Fibroblast of skin of left biceps (primary cell): Measurements from ENCODE around the gene SELENOW.
"Not testable (repeated sequence)": the region's sequence is repeated elsewhere in the genome, so short reads cannot be mapped to it uniquely, and the experiment has no call there.

ENCODE experiments used
- DNase-seq, 2 experiments: peaks; one replicate each; pipeline ENCODE4 v3.0.0-alpha.2; 2013; ENCODE audit warnings: low read depth in 2 of 2

The SELENOW gene

DNA sequence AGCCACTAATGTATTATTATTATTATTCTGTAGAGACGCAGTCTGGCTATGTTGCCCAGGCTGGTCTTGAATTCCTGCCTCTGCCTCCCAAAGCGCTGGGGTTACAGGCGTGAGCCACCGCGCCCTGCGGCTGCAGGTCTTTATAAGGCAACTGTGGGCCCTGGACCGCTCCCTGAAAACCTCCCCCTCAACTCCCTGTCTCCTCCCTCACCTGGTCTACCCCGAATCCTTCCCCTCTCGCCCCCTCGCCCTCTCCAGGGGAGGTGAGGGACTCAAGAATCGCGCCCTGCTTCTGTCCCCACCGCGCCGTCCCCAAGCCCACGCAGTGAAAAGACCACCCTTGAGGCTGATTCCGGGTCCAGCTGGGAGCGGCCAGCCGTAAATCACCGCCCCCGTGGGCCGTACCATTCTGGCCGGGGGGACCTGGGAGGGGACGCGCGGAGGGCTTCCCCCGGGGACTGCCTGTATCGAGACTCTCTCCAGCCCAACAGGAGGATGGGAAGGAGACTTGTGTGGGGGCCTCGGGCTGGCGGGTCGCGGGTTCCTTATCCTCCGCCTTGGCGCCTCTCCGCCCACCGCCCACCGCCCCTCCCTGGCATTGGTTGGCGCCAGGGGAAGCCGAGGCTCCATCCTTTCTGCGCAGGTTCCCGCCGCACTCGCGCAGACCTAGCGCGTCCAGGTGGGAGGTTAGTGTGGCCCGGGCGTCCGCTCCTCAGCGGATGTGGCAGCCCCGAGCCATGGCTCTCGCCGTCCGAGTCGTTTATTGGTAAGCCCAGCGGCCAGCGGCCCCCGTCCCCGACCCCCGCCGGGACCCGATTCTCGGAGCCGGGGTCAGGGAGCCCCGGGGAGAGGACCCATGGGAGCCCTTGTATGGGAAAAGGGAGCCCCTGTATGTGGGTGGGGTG is at the start of gene SELENOW:
Gene SELENOW, plus strand, starts transcription at position 655 of the 905 bp plus-strand sequence. Its CDS starts 83 bp downstream, at position 738.
- DNase-seq: peak; percentile 52 to 57

DNA sequence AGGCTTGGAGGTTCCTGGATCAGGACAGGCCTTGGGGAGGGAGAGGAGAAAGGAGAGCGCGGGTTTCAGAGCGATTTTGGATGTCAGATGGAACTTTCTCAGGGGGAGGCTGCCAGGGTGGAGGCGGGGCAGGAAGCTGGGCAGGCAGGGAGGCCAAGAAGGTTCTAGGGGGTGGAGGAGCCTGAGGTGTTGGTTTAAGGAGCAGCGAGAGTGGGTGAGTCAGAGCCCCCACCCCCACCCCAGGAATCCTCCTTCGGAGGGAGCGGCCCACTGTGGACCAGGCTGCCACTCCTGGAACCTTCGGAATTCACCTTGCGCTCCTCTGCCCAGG is 49.1 kb upstream of the SELENOW start:
- DNase-seq: peak in 1 of 2 experiments; percentile 45

DNA sequence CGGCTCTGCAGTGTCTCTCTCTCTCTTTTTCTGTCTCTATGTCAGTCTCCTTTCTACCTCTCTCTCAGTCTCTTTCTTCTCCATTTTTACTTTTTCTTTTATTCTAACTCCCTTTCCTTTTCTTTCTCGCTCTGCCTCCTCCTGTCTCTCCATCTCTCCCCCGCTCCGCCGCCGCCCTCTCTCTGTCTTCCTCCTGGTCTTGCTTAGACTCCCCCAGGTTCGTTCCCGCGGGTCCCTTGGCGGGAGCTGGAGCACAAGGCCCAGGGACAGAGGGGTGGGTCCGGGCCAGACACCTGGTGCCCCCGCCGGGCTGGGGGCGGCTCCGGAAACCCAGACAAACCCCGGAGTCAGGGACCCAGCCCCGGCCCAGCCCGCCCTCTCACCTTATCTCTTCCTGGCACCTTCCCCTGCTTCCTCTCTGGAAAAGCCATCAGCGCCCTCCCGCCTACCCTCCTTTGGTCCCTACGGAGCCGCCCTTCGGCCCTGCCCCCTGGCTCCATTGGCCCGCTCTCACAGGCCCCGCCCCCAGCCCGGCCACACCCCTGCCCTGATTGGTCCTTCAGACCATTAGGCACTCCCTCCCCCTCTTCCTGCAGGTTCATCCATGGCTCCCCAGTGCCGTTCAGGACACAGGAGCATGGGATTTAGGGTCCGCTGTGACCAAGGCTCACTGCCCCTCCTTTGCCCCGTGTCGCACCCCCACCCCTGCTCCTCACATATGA is 48.5 kb upstream of the SELENOW start:
- no peak for DNase-seq

DNA sequence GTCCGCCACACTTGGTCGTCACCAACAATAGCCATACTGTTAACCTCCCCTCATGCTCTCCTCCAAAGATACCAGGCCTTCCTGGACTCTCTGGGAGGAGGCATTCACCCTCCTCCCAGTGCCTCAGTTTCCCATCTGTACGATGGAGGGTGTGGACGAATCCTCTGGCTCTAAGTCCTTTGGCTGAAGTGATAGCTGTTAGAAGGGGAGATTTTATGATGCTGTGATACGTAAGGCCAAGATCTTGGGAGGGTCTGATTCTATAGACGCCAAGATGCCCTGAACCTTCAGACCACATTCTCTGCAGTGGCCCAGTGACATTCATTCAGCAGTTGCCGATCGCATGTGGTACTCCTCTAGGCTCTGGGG is 48.0 kb upstream of the SELENOW start:
- DNase-seq: no peak

DNA sequence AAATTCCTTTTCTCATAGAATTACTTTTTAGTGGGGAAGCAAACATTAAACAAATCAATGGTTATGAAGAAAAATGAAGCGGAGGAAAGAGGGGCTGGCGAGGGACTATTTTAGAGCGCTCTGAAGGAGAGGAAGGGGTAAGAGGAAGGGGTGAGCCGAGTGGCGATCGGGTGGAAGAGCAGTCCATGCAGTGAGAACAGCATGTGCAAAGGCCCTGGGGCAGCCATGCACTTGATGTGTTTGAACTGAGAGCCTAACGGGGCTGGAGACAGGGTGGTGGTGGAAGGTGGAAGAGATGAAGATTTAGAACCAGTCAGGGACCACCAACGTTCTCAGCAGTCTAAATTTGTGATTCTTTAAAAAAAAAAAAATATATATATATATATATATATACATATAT is 47.6 kb upstream of the SELENOW start:
- DNase-seq: no peak

GRCh38 chr19:47735131-47735530 is 43.4 kb upstream of the SELENOW start:
- no peak for DNase-seq

DNA sequence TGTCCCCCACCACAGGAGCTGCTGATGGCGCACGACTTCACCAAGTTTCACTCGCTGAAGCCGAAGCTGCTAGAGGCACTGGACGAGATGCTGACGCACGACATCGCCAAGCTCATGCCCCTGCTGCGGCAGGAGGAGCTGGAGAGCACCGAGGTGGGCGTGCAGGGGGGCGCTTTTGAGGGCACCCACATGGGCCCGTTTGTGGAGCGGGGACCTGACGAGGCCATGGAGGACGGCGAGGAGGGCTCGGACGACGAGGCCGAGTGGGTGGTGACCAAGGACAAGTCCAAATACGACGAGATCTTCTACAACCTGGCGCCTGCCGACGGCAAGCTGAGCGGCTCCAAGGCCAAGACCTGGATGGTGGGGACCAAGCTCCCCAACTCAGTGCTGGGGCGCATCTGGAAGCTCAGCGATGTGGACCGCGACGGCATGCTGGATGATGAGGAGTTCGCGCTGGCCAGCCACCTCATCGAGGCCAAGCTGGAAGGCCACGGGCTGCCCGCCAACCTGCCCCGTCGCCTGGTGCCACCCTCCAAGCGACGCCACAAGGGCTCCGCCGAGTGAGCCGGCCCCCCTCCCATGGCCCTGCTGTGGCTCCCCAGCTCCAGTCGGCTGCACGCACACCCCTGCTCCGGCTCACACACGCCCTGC is 37.5 kb upstream of the SELENOW start:
- no peak for DNase-seq

GRCh38 chr19:47741544-47742140 is 36.9 kb upstream of the SELENOW start:
- DNase-seq: no peak

DNA sequence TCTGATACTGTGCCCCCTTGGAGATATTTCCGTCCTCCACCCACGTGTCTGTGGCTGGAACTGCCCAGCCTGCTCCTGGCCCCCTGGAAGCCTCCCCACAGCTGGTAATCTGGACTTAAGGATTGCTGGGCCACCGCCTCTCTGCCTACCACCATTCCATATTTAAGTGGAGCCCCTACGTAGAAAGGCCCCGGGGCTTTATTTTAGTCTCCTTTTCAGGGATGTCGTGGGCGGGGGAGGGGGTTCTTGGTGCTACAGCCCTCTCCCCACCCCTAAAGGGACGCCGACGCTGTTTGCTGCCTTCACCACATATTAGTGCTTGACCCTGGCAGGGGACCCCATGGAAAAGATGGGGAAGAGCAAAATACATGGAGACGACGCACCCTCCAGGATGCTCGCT is 35.9 kb upstream of the SELENOW start:
- DNase-seq: no peak

DNA sequence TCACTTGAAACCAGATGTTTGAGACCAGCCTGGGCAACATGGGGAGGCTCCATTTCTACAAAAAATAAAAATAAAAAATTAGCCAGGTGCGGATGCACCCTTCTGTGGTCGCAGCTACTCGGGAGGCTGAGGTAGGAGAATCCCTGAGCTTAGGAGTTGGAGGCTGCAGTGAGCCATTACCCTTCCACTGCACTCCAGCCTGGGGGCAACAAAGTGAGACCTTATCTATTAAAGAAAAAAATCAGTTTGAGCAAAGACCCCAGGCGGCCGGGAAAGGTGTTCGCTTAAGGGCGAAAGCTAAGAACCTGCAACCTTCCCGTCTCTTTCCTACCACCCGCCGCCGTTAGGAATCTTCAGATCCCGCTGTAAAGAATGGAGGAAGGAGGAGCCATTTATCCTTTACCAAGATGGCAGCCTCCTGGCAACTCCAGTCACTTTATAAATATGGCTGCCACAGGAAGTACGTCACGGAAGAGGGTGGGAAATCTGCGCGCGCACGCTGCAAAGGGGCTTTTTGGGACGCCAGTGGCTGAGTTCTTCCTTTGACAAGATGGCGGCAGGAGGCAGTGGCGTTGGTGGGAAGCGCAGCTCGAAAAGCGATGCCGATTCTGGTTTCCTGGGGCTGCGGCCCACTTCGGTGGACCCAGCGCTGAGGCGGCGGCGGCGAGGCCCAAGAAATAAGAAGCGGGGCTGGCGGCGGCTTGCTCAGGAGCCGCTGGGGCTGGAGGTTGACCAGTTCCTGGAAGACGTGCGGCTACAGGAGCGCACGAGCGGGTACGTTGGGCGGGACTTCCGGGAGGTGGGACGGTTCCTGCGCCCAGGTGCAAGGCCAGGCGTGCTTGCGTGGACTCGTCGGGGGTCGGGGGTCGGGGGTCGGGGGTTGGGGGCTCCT is 33.2 kb upstream of the SELENOW start, which contains the start of gene NOP53:
Gene NOP53, plus strand, starts transcription at position 537 of the 892 bp plus-strand sequence. Its CDS starts 14 bp downstream, at position 551.
- DNase-seq: peak; percentile 91 to 93

- DNase-seq: not testable (repeated sequence)
These were observed 32.4 kb upstream of the SELENOW start for GRCh38 chr19:47746129-47746528.

DNA sequence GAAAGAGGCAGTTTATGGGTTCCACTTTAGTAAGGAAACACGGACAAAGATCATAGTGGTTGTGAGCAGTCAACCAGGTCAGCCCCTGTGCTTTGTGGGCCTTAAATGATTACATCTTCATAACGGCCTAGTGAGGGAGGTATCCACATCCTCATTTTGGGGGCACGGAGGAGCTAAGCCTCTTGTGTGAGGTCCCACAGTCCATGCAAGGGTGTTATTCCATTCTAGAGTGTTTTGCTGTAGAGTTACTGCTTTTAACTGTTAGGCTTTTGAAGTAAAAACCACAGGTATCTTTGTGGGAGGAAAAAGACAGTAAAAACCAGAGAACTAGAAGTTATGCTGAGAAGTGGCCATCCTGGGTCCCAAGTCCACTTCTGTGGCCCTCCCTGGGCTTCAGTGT is 29.2 kb upstream of the SELENOW start:
- DNase-seq: no peak

- no peak for DNase-seq
These were observed 27.8 kb upstream of the SELENOW start for GRCh38 chr19:47750752-47751151.

DNA sequence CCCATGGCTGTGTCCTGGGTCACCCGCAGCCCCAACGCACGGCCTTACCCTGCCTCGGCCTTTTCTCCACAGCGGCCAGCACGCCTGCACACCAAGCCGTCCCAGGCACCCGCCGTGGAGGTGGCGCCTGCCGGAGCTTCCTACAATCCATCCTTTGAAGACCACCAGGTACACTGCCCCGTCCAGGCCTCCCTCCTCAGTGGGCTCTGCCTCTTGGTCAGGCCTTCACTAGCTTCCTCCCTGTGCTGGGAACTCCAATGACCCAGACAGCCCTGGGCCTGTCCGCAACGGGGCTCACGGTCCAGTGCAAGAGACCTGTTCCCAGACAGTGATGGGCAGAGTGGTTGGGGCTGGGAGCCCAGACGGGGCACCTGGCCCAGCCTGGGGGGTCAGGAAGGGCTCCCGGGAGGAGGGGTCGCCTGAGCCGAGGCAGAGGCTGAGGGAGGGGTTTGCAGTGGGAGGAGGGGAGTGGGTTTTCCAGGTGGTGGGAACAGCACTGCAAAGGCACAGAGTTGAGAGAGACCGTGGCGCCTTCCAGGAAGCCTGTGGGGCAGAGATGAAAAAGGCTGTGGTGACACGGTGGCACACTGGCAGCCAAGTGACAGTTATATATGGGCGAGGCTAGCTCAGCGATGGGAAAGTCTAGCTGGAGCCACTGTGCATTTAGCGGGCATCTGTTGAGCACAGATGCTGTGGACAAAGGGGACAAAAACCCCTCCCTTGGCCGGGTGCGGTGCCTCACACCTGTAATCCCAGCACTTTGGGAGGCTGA is 25.9 kb upstream of the SELENOW start:
- no peak for DNase-seq

DNA sequence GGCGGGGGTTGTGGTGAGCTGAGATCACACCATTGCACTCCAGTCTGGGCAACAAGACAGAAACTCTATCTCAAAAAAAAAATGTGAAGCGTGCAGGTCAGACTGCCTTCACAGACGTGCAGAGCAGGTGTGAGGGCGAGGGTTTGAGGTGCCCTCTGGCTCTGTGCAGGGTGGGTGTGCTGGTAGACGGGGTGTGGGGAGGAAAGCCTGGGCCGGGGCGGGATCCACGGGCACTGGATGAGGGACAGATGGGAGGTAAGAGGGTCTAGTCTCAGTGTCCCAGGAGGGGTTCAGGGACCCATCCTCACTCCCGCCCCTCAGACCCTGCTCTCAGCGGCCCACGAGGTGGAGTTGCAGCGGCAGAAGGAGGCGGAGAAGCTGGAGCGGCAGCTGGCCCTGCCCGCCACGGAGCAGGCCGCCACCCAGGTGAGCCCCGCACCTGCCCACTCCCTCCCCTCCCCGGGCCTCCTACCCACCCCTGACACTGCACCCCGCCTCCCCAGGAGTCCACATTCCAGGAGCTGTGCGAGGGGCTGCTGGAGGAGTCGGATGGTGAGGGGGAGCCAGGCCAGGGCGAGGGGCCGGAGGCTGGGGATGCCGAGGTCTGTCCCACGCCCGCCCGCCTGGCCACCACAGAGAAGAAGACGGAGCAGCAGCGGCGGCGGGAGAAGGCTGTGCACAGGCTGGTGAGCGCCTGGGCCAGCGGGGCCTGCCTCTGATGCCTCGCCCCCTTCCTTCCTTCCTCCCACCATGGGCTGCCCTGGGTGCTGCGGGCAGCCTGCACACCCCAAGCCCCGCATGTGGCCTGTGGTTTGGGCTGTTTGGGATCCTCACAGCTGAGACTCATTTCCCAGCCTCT is 24.1 kb upstream of the SELENOW start:
- no peak for DNase-seq

DNA sequence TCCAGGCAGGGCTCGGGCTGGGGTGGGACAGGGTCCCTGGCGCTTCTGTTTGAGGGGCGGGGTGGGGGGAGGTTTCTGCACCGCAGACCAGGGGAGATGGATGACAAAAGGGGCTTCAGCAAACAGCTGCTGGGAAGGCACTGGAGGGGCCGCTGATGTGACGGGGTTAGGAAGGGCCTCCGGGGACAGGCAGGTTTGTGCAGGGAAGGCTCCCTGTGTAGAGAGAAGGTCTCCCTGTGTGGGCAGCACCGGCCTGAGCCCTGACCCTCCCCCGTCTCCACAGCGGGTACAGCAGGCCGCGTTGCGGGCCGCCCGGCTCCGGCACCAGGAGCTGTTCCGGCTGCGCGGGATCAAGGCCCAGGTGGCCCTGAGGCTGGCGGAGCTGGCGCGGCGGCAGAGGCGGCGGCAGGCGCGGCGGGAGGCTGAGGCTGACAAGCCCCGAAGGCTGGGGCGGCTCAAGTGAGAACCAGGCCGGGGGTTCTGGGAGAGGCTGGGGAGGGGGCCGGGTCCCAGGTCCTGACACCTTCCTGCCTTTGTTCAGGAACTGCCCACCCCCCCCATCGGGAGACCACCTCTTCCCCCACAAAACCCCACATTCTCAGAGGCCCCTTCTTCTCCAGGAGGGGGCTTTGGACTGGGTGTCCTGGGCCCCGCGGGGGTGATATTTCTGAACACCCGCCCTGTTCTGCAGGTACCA is 23.3 kb upstream of the SELENOW start:
- no peak for DNase-seq

DNA sequence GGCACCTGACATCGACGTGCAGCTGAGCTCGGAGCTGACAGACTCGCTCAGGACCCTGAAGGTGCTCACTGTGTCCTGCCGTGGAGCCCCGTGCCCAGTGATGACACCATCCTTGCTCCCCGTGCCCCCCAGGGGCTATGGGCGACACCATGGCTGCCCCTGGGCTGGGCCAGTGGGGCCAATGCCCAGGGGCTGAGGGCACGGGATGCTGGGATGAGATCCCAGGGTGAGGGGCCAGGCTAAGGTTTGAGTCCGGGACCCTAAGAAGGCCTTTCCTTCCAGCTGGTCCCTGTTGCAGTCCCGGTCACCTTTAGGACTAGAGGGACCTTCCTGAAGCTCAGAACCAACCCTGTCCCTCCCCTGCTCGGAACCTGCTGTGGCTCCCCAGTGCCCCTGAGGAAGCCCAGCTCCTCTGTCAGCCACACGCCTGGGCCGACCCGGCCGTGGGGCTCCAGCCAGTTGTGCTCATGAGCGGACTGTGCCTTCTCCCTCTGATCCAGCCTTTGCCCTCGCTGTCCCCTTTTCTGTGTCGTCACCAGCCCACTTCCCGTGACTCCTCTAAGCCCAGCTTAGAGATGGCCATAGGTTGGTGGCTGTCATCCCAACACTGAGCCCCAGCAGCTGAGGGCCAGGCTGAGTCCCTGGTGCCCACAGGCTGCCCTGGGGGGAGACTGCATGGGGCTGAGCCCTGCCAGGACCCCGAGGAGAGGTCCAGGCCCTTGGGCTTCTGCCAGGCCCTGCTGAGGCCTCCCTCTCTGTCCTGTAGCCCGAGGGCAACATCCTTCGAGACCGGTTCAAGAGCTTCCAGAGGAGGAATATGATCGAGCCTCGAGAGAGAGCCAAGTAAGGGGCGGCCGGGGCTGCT is 22.5 kb upstream of the SELENOW start:
- no peak for DNase-seq

GRCh38 chr19:47756627-47756929 is 21.9 kb upstream of the SELENOW start:
- no peak for DNase-seq
